NB4 (cell line): ENCODE data around the gene PRUNE2.

Source experiments
- DNase-seq: peaks from one replicate; pipeline ENCODE4 v3.0.0; 2010; ENCODE audit warnings: low read depth
- H3K4me3 ChIP-seq: one replicate; pipeline ENCODE4 v1.5.1; 2011; ENCODE audit warnings: mild to moderate bottlenecking, low read depth, low read length, moderate library complexity
- MYC ChIP-seq: IDR thresholded peaks from 2 replicates; pipeline ENCODE4 v1.6.1; 2011; ENCODE audit warnings: low read depth, low read length
- POLR2A ChIP-seq: IDR thresholded peaks from 2 replicates; pipeline ENCODE4 v1.6.1; 2011; ENCODE audit warnings: mild to moderate bottlenecking; ENCODE audit not compliant: insufficient read length; ENCODE audit errors: extremely low read depth
- TF ChIP-seq, protein P1 (sequence below): IDR thresholded peaks from 2 replicates; pipeline ENCODE4 v1.6.1; 2011; ENCODE audit warnings: low read depth, low read length
- TF ChIP-seq, protein P2 (sequence below): IDR thresholded peaks from one replicate; pipeline ENCODE4 v1.5.1; 2012; ENCODE audit warnings: low read depth, low read length

Gene PRUNE2

DNA sequence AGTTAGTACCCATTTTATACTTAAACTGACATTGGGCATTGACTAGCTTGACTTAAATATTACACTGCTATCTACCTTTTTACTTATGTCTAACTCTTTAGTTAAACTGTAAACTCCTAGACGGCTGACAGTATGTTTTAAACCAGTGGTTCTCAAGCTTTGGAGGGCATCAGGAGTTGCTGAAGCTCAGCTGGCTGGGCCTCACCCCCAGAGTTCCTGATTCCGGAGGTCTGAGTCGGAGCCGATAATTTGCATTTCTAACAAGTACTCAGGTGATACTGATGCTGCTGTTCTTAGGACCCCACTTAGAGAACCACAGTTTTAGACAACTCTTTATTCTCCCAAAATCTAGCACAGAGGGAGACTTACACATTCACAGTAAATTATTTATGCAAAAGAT is 205.0 kb downstream of the PRUNE2 start:
- DNase-seq, result no peak
- H3K4me3 ChIP-seq, result no peak overlapping the region
- no peak for TF ChIP-seq MYC
- no peak for TF ChIP-seq POLR2A
- TF ChIP-seq, protein P1, sequence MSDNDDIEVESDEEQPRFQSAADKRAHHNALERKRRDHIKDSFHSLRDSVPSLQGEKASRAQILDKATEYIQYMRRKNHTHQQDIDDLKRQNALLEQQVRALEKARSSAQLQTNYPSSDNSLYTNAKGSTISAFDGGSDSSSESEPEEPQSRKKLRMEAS, result no peak
- TF ChIP-seq, protein P2, sequence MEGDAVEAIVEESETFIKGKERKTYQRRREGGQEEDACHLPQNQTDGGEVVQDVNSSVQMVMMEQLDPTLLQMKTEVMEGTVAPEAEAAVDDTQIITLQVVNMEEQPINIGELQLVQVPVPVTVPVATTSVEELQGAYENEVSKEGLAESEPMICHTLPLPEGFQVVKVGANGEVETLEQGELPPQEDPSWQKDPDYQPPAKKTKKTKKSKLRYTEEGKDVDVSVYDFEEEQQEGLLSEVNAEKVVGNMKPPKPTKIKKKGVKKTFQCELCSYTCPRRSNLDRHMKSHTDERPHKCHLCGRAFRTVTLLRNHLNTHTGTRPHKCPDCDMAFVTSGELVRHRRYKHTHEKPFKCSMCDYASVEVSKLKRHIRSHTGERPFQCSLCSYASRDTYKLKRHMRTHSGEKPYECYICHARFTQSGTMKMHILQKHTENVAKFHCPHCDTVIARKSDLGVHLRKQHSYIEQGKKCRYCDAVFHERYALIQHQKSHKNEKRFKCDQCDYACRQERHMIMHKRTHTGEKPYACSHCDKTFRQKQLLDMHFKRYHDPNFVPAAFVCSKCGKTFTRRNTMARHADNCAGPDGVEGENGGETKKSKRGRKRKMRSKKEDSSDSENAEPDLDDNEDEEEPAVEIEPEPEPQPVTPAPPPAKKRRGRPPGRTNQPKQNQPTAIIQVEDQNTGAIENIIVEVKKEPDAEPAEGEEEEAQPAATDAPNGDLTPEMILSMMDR, result no peak

DNA sequence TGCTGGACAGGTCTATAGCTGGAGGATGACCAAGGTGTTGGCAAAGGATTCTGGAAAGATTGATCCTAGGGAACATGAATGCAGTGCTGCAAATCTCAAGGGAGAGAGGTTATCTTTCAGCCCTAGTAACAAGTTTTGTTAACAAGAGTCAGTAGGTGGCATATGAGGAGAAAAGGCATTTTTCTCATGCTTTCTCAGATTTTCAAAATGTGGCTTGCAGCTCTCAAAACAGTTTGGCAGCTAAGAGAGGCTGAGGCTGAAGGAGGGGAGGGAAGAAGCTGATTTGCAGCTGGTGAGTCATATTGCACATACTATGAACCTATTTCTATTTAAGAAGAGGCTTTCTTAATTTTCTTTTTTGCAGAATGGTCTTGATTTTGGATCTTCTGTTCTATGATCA is 205.9 kb downstream of the PRUNE2 start:
- no peak for DNase-seq
- H3K4me3 ChIP-seq, result no peak overlapping the region
- TF ChIP-seq POLR2A, result no peak

DNA sequence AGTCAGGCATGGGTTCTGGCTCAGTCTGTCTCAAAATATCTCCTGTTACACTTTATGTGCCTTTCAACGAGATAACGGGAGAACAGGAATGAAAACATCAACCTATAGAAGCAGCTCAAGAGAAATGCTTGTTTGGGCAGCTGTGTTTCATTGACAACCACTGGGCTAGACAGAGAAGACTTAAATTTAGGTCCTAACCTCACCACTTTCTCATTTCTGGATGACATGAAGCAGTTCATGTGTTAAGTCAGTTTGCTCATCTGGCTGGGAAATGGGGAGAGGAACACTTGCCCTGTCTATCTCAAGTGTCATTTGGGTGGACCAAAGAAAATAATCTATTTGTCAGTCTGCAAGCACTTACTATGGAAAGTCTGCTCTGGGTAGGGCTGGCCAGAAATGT is 208.4 kb downstream of the PRUNE2 start:
- TF ChIP-seq POLR2A (no peak), MYC (no peak)
- TF ChIP-seq, protein P2, result no peak
- TF ChIP-seq, protein P1, result no peak
- no peak for DNase-seq

DNA sequence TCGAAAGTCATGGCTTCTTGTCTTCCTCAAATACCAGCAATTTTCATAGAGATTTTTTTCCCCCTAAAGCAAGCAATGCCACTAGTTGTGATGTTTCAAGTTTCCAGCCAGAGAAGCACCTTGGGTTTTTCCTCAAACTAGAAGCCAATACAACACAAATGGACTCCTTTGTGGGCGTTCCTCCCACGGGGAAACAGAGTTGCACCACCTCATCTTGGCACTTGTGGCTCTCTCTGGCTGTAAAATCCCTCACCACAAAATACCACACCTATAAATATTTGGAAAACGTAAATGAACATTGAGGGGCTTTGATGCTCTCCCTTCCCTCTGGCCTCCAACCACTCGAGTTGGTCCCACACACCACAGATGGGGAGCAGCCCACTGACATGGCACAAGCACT is 208.8 kb downstream of the PRUNE2 start:
- DNase-seq, result no peak
- no peak overlapping the region for H3K4me3 ChIP-seq
- TF ChIP-seq, protein P1, result no peak
- no peak for TF ChIP-seq POLR2A
- TF ChIP-seq, protein P2, result no peak
- no peak for TF ChIP-seq MYC

More for the DNA sequence above, 208.4 kb downstream of the PRUNE2 start:
- no peak overlapping the region for H3K4me3 ChIP-seq

DNA sequence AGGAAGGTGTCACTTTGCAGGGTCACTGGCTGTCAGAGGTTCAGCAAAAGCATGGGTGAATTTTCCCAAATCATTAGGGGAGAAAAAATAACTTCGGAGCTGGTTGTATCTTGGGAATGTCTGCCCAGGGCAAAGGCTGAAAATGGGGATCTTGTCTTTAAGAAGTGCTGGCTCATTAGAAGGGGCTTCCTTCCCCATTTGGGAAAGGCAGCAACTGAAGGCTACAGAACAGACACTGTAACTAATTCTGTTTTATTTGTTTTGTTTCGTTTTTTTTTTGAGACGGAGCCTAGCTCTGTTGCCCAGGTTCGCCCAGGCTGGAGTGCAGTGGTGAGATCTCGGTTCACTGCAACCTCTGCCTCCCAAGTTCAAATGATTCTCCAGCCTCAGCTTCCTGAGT is 212.0 kb downstream of the PRUNE2 start:
- TF ChIP-seq, protein P1, result no peak
- no peak for TF ChIP-seq MYC
- no peak for TF ChIP-seq POLR2A
- TF ChIP-seq, protein P2, result no peak
- no peak overlapping the region for H3K4me3 ChIP-seq
- DNase-seq, result no peak

DNA sequence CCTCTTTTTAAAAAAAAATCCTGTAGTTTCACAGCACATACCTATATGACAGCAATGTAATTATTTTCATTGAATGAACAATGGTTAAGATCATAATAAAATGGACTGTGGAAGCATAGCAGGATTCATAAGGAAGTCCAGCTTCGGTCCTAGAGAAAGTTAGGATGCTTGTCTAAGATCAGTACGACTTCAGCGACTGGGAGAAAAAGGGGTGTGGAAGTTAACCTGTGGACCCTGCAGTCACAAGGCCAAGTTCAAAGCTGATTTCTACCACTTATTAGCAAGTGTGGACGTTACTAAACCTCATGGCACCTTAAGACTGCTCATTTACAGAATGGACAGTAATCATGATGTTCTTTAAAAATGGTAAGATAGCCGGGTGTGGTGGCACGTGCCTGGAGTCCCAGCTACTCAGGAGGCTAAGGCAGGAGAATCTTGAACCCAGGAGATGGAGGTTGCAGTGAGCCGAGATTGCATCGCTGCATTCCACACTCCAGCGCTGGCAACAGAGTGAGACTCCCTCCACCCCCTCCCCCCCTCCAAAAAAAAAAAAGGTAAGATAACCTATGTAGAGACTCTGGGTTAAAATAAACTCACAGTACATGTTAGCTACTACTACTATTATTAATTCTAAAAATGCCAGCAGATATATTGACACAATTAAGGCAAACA is 213.3 kb downstream of the PRUNE2 start:
- TF ChIP-seq, protein P1, result no peak
- no peak for TF ChIP-seq MYC
- TF ChIP-seq, protein P2, result no peak
- no peak for TF ChIP-seq POLR2A
- no peak for DNase-seq
- H3K4me3 ChIP-seq, result no peak overlapping the region
